K562 (cell line): ENCODE measurements around the gene DAB2IP. TPM values are rescaled to one million over a fixed set of nuclear protein-coding genes. Genes with fewer than 3 reads are reported as not detected.

Experiments used
- ATAC-seq: fragments of 200-7000 bp; cut with Tn5 transposase; 3 replicates; pipeline ENCODE4 v1.9.1; 2020; ENCODE audit warnings: moderate library complexity
- BruUV-seq: library from RNA; stranded (reverse); fragments of 400-500 nt; replicated peaks from 2 replicates; lab custom pipeline; 2021; lab: Mats Ljungman, UMichigan
- CTCF ChIA-PET: fragments of 300-600 bp; formaldehyde crosslinking; extraction: SDS; loops from one replicate; lab custom pipeline; 2021; ENCODE audit warnings: low intra/inter-chr PET ratio; lab: Yijun Ruan, JAX
- POLR2A ChIA-PET: fragments of 300-600, 350-650 bp; sonication (Branson Sonifier 250); formaldehyde crosslinking; extraction: SDS; loops from one replicate; lab custom pipeline; 2021; ENCODE audit warnings: antibody characterized with exemption, inconsistent platforms; lab: Yijun Ruan, JAX
- DNase-seq, 4 experiments: peaks; one replicate each; pipeline versions ENCODE4 v3.0.0 to v3.0.0-alpha.2; 2011 to 2018; ENCODE audit warnings: low spot score in 3 of 4, mixed read lengths in 3 of 4; ENCODE audit errors: extremely low read depth in 1 of 4
- FAIRE-seq: peaks from 2 replicates; lab custom pipeline; 2011; peaks lifted over from hg19 to GRCh38; lab: Jason Lieb, UNC
- H2AFZ ChIP-seq: 2 replicates; pipeline ENCODE4 v1.6.0; 2011; ENCODE audit warnings: low read depth, low read length, control low read depth, inconsistent platforms
- H3K27ac ChIP-seq: fragments of 200-600 bp; 3 replicates; pipeline ENCODE4 v1.8.0; 2011; ENCODE audit warnings: low read depth, mild to moderate bottlenecking, control low read depth, inconsistent platforms, low read length, moderate library complexity, mixed read lengths; ENCODE audit errors: extremely low read depth
- H3K27me3 ChIP-seq, 2 experiments: fragments of 300-600 bp in 1 of 2; 2 replicates in 1 of 2; 3 replicates in 1 of 2; pipeline versions ENCODE4 v1.6.0 to v1.8.0; 2011; ENCODE audit warnings: inconsistent platforms in 2 of 2, low read length in 2 of 2, mild to moderate bottlenecking in 1 of 2, mixed read lengths in 1 of 2, moderate library complexity in 1 of 2; ENCODE audit not compliant: control insufficient read depth in 2 of 2, insufficient read depth in 2 of 2
- H3K36me3 ChIP-seq: fragments of 300-600 bp; 3 replicates; pipeline ENCODE4 v1.8.0; 2011; ENCODE audit warnings: mild to moderate bottlenecking, low read length, inconsistent platforms; ENCODE audit not compliant: control insufficient read depth, insufficient read depth
- H3K4me1 ChIP-seq, 2 experiments: fragments of 200-600 bp in 1 of 2; replicated peaks in 1 of 2; 2 replicates in 1 of 2; 3 replicates in 1 of 2; pipeline versions ENCODE4 v1.5.1 to v1.8.0; 2011; ENCODE audit warnings: inconsistent platforms in 2 of 2, low read length in 2 of 2, mild to moderate bottlenecking in 1 of 2, mixed read lengths in 1 of 2, moderate library complexity in 1 of 2; ENCODE audit not compliant: control insufficient read depth in 2 of 2, insufficient read depth in 2 of 2
- H3K4me2 ChIP-seq: 2 replicates; pipeline ENCODE4 v1.6.1; 2011; ENCODE audit warnings: low read length, control low read depth, inconsistent platforms, mixed read lengths; ENCODE audit not compliant: insufficient read depth
- H3K4me3 ChIP-seq: fragments of 200-600 bp; sonication (generic), shearing (Covaris generic); 2 replicates; pipeline ENCODE4 v1.5.1; 2016; ENCODE audit warnings: control low read depth, inconsistent platforms
- H3K79me2 ChIP-seq: fragments of 200-600 bp; 3 replicates; pipeline ENCODE4 v1.8.0; 2011; ENCODE audit warnings: low read length, inconsistent platforms; ENCODE audit not compliant: control insufficient read depth, insufficient read depth
- H3K9ac ChIP-seq, 2 experiments: 2 replicates each; pipeline versions ENCODE4 v1.6.0 to v1.6.1; 2011; ENCODE audit warnings: low read depth in 2 of 2, low read length in 2 of 2, control low read depth in 1 of 2, inconsistent platforms in 1 of 2, mild to moderate bottlenecking in 1 of 2, mixed read lengths in 1 of 2; ENCODE audit not compliant: insufficient read depth in 1 of 2
- H3K9me1 ChIP-seq: one replicate; pipeline ENCODE4 v1.6.0; 2011; ENCODE audit warnings: inconsistent platforms, mild to moderate bottlenecking, low read length, moderate library complexity; ENCODE audit not compliant: control insufficient read depth, insufficient read depth
- H3K9me3 ChIP-seq: replicated peaks from 2 replicates; pipeline ENCODE4 v1.5.1; 2011; ENCODE audit warnings: low read depth, low read length, inconsistent platforms; ENCODE audit not compliant: control insufficient read depth, insufficient read depth
- H4K20me1 ChIP-seq: replicated peaks from 2 replicates; pipeline ENCODE4 v1.6.1; 2011; ENCODE audit warnings: low read length, inconsistent platforms, mixed read lengths; ENCODE audit not compliant: control insufficient read depth, insufficient read depth
- ESRRA ChIP-seq: fragments of 450-650 bp; IDR thresholded peaks from 2 replicates; pipeline ENCODE4 v1.6.1; 2014; ENCODE audit warnings: low read depth, mild to moderate bottlenecking, moderate library complexity, borderline replicate concordance
- FOXJ2 ChIP-seq: fragments of 200-800 bp; sonication (Bioruptor generic); IDR thresholded peaks from 2 replicates; pipeline ENCODE4 v1.6.1; 2016; ENCODE audit warnings: missing genetic modification characterization, missing compliant biosample characterization
- HNRNPH1 ChIP-seq: fragments of 200-400 bp; formaldehyde crosslinking; optimal IDR thresholded peaks from 2 replicates; pipeline ENCODE3; 2017; ENCODE audit warnings: low read depth, mild to moderate bottlenecking, low read length, moderate library complexity
- PRDM10 ChIP-seq: fragments of 450-650 bp; IDR thresholded peaks from 2 replicates; pipeline ENCODE4 v1.6.1; 2018; ENCODE audit not compliant: partially characterized antibody
- ZBTB43 ChIP-seq: sonication (generic); formaldehyde crosslinking; IDR thresholded peaks from 2 replicates; pipeline ENCODE4 v1.8.0; 2023; ENCODE audit warnings: mild to moderate bottlenecking, missing genetic modification reagents
- ZNF551 ChIP-seq: fragments of 250-450 bp; sonication (Bioruptor Pico); IDR thresholded peaks from 2 replicates; pipeline ENCODE4 v1.5.0; 2021; ENCODE audit warnings: mild to moderate bottlenecking, moderate library complexity
- ZNF584 ChIP-seq: fragments of 200-800 bp; sonication (Bioruptor generic); IDR thresholded peaks from 2 replicates; pipeline ENCODE4 v1.6.1; 2016; ENCODE audit warnings: low read depth, mild to moderate bottlenecking, missing genetic modification characterization, missing compliant biosample characterization
- ZNF707 ChIP-seq: fragments of 250-450 bp; sonication (Bioruptor Pico); conservative IDR thresholded peaks from 2 replicates; pipeline ENCODE4 v1.8.0; 2022; ENCODE audit warnings: inconsistent platforms, mild to moderate bottlenecking, moderate library complexity
- ZNF830 ChIP-seq: fragments of 250-450 bp; sonication (Bioruptor Pico); IDR thresholded peaks from 2 replicates; pipeline ENCODE4 v1.5.0; 2021; ENCODE audit warnings: mild to moderate bottlenecking
- in situ Hi-C: fragments of 300-500 bp; cut with MboI; formaldehyde crosslinking; loops from 4 replicates; pipeline ENCODE4 v1.15.0; 2018; ENCODE audit warnings: inconsistent platforms, mixed read lengths
- intact Hi-C: fragments of 100-400 bp; cut with micrococcal nuclease; formaldehyde crosslinking; loops from 2 replicates; pipeline ENCODE4 v1.14.2; 2022
- polyA plus RNA-seq, 8 experiments: library from polyadenylated mRNA; depleted of rRNA in 4 of 8; stranded (reverse) in 5 of 8; unstranded in 3 of 8; fragments of >200 nt; fragmentation: Nextera tagmentation in 2 of 8; fragmentation: Illumina TruSeq in 1 of 8; extraction: Ambion mirVana in 2 of 8; extraction: Trizol in 1 of 8; gene quantifications; 2 replicates each; pipeline versions ENCODE4 v1.2.1 to v1.2.3, GENCODE V29; 2011 to 2014; ENCODE audit warnings: inconsistent platforms in 1 of 8, missing spikeins in 1 of 8
- total RNA-seq, 7 experiments: library from RNA; depleted of rRNA in 6 of 7; stranded (reverse); fragments of >200 nt in 6 of 7; fragmentation: Illumina TruSeq in 2 of 7; extraction: Trizol in 2 of 7; gene quantifications; 2 replicates each; pipeline versions ENCODE4 v1.2.1 to v1.2.3, GENCODE V29; 2011 to 2021; ENCODE audit warnings: low replicate concordance in 1 of 7

Gene DAB2IP
- total and polyA plus RNA-seq, 9 of the 15 experiments (the other 6 are each of a cell fraction or from before 2014, with no cell fraction given), result 0.04 to 0.31 (median 0.08) TPM; not detected in 5

- TF ChIP-seq ZNF830, result no peak
- TF ChIP-seq FOXJ2 (tag), result no peak
- no peak for TF ChIP-seq ZBTB43 (CRISPR knock-in tag)
- no peak for TF ChIP-seq ZNF551
- no peak for TF ChIP-seq HNRNPH1
- no peak for TF ChIP-seq ZNF584 (CRISPR knock-in tag)
- no peak for TF ChIP-seq ZNF707 (CRISPR knock-in tag)
- no peak for TF ChIP-seq ESRRA
- TF ChIP-seq PRDM10, result no peak
- ATAC-seq (no peak), FAIRE-seq (no peak), DNase-seq (no peak)
- in situ Hi-C loops (no loop called here), intact Hi-C loops (no loop called here)
- Histone ChIP-seq H3K9ac (no peak overlapping the region), H3K4me1 (no peaks in the 10 kb centered on the region), H4K20me1 (peaks cover 23% of the 10 kb centered on the region), H2AFZ (no peak overlapping the region), H3K9me1 (no peaks in the 10 kb centered on the region), H3K79me2 (no peaks in the 10 kb centered on the region), H3K27ac (no peak overlapping the region), H3K4me3 (no peak overlapping the region), H3K4me2 (no peak overlapping the region), H3K27me3 (peaks cover 0 to 33% of the 10 kb centered on the region in 2 experiments; a peak in 3 of 5 replicates), H3K9me3 (no peaks in the 10 kb centered on the region), H3K36me3 (no peaks in the 10 kb centered on the region)
- POLR2A ChIA-PET, result interaction anchor here (1.6 kb wide), 1 partner anchor 11 kb away, joined by 4 read pairs; no protein-coding TSS in a partner anchor
- BruUV-seq, result no TSS peak
- CTCF ChIA-PET, result no interaction called here
Observed at GRCh38 chr9:121711281-121711680, 59.8 kb downstream of the DAB2IP start.
